Keratinocyte (primary cell): ENCODE measurements around the gene KDM4B. TPM values are rescaled to one million over a fixed set of nuclear protein-coding genes. Genes with fewer than 3 reads are reported as not detected.

Experiments
- DNase-seq: peaks from one replicate; pipeline ENCODE4 v3.0.0-alpha.2; 2011; ENCODE audit warnings: low read depth, missing footprints, low spot score
- FAIRE-seq: peaks from 2 replicates; lab custom pipeline; 2011; peaks lifted over from hg19 to GRCh38; lab: Jason Lieb, UNC
- H2AFZ ChIP-seq: 2 replicates; pipeline ENCODE4 v1.6.0; 2012; ENCODE audit warnings: low read length, control low read depth, inconsistent platforms; ENCODE audit not compliant: control insufficient read depth
- H3K27ac ChIP-seq: 2 replicates; pipeline ENCODE4 v1.5.1; 2011; ENCODE audit warnings: low read length; ENCODE audit not compliant: control insufficient read depth, insufficient read depth
- H3K27me3 ChIP-seq: 3 replicates; pipeline ENCODE4 v1.6.0; 2011; ENCODE audit warnings: low read length; ENCODE audit not compliant: control insufficient read depth, insufficient read depth; ENCODE audit errors: extremely low read depth
- H3K36me3 ChIP-seq, 2 experiments: 2 replicates in 1 of 2; 3 replicates in 1 of 2; pipeline ENCODE4 v1.5.1; 2011; ENCODE audit warnings: low read length in 2 of 2, mild to moderate bottlenecking in 1 of 2; ENCODE audit not compliant: control insufficient read depth in 2 of 2, insufficient read depth in 2 of 2; ENCODE audit errors: extremely low read depth in 1 of 2
- H3K4me1 ChIP-seq: 3 replicates; pipeline ENCODE4 v1.5.1; 2011; ENCODE audit warnings: low read length; ENCODE audit not compliant: control insufficient read depth, insufficient read depth; ENCODE audit errors: extremely low read depth
- H3K4me2 ChIP-seq: 3 replicates; pipeline ENCODE4 v1.6.0; 2011; ENCODE audit warnings: low read depth, low read length; ENCODE audit not compliant: control insufficient read depth, insufficient read depth; ENCODE audit errors: extremely low read depth
- H3K4me3 ChIP-seq, 3 experiments: fragments of 200-600 bp in 1 of 3; sonication (generic) in 1 of 3; 2 replicates in 2 of 3; 3 replicates in 1 of 3; pipeline ENCODE4 v1.5.1; 2011 to 2016; ENCODE audit warnings: low read length in 3 of 3, mild to moderate bottlenecking in 3 of 3, control low read depth in 2 of 3, inconsistent platforms in 1 of 3, low read depth in 1 of 3, mixed read lengths in 1 of 3, mixed run types in 1 of 3, moderate library complexity in 1 of 3; ENCODE audit not compliant: control insufficient read depth in 2 of 3, insufficient read depth in 2 of 3; ENCODE audit errors: extremely low read depth in 1 of 3
- H3K79me2 ChIP-seq: 2 replicates; pipeline ENCODE4 v1.6.0; 2012; ENCODE audit warnings: low read length; ENCODE audit not compliant: control insufficient read depth, insufficient read depth
- H3K9ac ChIP-seq: 3 replicates; pipeline ENCODE4 v1.6.0; 2011; ENCODE audit warnings: low read length; ENCODE audit not compliant: control insufficient read depth, insufficient read depth; ENCODE audit errors: extremely low read depth
- H3K9me1 ChIP-seq: 3 replicates; pipeline ENCODE4 v1.6.0; 2011; ENCODE audit warnings: low read length; ENCODE audit not compliant: control insufficient read depth, insufficient read depth; ENCODE audit errors: extremely low read depth
- H3K9me3 ChIP-seq: 2 replicates; pipeline ENCODE4 v1.5.1; 2012; ENCODE audit warnings: low read depth, low read length; ENCODE audit not compliant: control insufficient read depth
- H4K20me1 ChIP-seq: 3 replicates; pipeline ENCODE4 v1.6.0; 2011; ENCODE audit warnings: low read length; ENCODE audit not compliant: control insufficient read depth, insufficient read depth; ENCODE audit errors: extremely low read depth
- CTCF ChIP-seq, 3 experiments: IDR thresholded peaks in 1 of 3; conservative IDR thresholded peaks in 1 of 3; optimal IDR thresholded peaks in 1 of 3; 2 replicates in 2 of 3; 3 replicates in 1 of 3; pipeline versions ENCODE3 to v1.5.1; 2011; ENCODE audit warnings: low read length in 3 of 3, mild to moderate bottlenecking in 3 of 3, moderate library complexity in 2 of 3, control low read depth in 1 of 3, inconsistent platforms in 1 of 3; ENCODE audit not compliant: insufficient read depth in 2 of 3; ENCODE audit errors: extremely low read depth in 1 of 3
- EZH2 ChIP-seq: IDR thresholded peaks from one replicate; pipeline ENCODE4 v1.6.1; 2012; ENCODE audit warnings: inconsistent platforms, mild to moderate bottlenecking, low read length, moderate library complexity
- dilution Hi-C: fragments of 300-500 bp; cut with MboI; formaldehyde crosslinking; loops from one replicate; pipeline ENCODE4 v1.7.0; 2020; ENCODE audit warnings: low sequenced_read_pairs; ENCODE audit not compliant: extremely low pct_ligation_motif_present
- polyA plus RNA-seq, 5 experiments: library from polyadenylated mRNA; depleted of rRNA in 3 of 5; stranded (reverse) in 3 of 5; stranded (forward) in 1 of 5; unstranded in 1 of 5; fragments of >200 nt; gene quantifications; 1 replicate in 1 of 5; 2 replicates in 3 of 5; 3 replicates in 1 of 5; pipeline versions ENCODE4 v1.2.1 to v1.2.3, GENCODE V29; 2011 to 2012; ENCODE audit warnings: missing spikeins in 2 of 5, low read depth in 1 of 5, low replicate concordance in 1 of 5

Gene KDM4B
- polyA plus RNA-seq, 1 donor (not counting 4 experiments of a cell fraction or from before 2014, with no cell fraction given): 6.2 TPM

- FAIRE-seq (no peak), DNase-seq (no peak)
- Histone ChIP-seq H3K9ac (no peak overlapping the region), H3K27me3 (no peaks in the 10 kb centered on the region), H2AFZ (no peak overlapping the region), H3K4me3 (no peak overlapping the region), H3K36me3 (peaks cover 2 to 5% of the 10 kb centered on the region in 2 experiments), H3K4me2 (no peak overlapping the region), H3K9me1 (no peaks in the 10 kb centered on the region), H3K79me2 (peaks cover 69% of the 10 kb centered on the region), H3K27ac (no peak overlapping the region), H3K9me3 (no peaks in the 10 kb centered on the region), H4K20me1 (peaks cover 12% of the 10 kb centered on the region), H3K4me1 (peaks cover 3% of the 10 kb centered on the region)
- no peak for TF ChIP-seq EZH2
- dilution Hi-C loops: no loop called here
Observed at GRCh38 chr19:4991538-4991937, 22.6 kb downstream of the KDM4B start.

- no peak for TF ChIP-seq CTCF (optimal IDR thresholded peaks at IDR 0.05 in 1 of 3, IDR thresholded peaks at IDR 0.05 in 1 of 3, conservative IDR thresholded peaks at IDR 0.05 in 1 of 3; ENCODE audit: extremely low read depth in 1 of 3, insufficient read depth in 2 of 3, low read length in 3 of 3)
- TF ChIP-seq EZH2: no peak
- dilution Hi-C loops: no loop called here
- DNase-seq: no peak
- Histone ChIP-seq H3K4me2 (no peak overlapping the region), H3K9ac (no peak overlapping the region), H3K4me3 (no peak overlapping the region), H3K4me1 (peaks cover 3% of the 10 kb centered on the region), H3K36me3 (peaks cover 5 to 6% of the 10 kb centered on the region in 2 experiments), H3K79me2 (peaks cover 71% of the 10 kb centered on the region), H3K27me3 (no peaks in the 10 kb centered on the region), H4K20me1 (peaks cover 12% of the 10 kb centered on the region), H3K9me1 (no peaks in the 10 kb centered on the region), H3K27ac (no peak overlapping the region), H3K9me3 (no peaks in the 10 kb centered on the region), H2AFZ (no peak overlapping the region)
- FAIRE-seq: no peak
Observed at GRCh38 chr19:4991996-4992698, 23.2 kb downstream of the KDM4B start.

GRCh38 chr19:4993683-4994082 lies 24.8 kb downstream of the KDM4B start:
- Histone ChIP-seq H4K20me1 (peaks cover 6% of the 10 kb centered on the region), H3K4me2 (no peak overlapping the region), H3K27ac (no peak overlapping the region), H3K9me1 (no peaks in the 10 kb centered on the region), H3K4me1 (peaks cover 3% of the 10 kb centered on the region), H3K9ac (no peak overlapping the region), H3K27me3 (no peaks in the 10 kb centered on the region), H3K79me2 (peaks cover 66% of the 10 kb centered on the region), H3K36me3 (peaks cover 2 to 9% of the 10 kb centered on the region in 2 experiments), H3K9me3 (no peaks in the 10 kb centered on the region), H3K4me3 (no peak overlapping the region), H2AFZ (no peak overlapping the region)
- DNase-seq: no peak
- FAIRE-seq: no peak
- TF ChIP-seq EZH2 (no peak), CTCF (optimal IDR thresholded peaks at IDR 0.05 in 1 of 3, IDR thresholded peaks at IDR 0.05 in 1 of 3, conservative IDR thresholded peaks at IDR 0.05 in 1 of 3; ENCODE audit: extremely low read depth in 1 of 3, insufficient read depth in 2 of 3, low read length in 3 of 3) (no peak)
- dilution Hi-C loops: no loop called here
